ENCODE data around the gene ABCA6. TPM values are rescaled to one million over a fixed set of nuclear protein-coding genes. Genes with fewer than 3 reads are reported as not detected.

ABCA6 gene
- under 1 TPM; 0.28 to 0.34 TPM for total RNA-seq

GRCh38 chr17:69141431-69142174 is at the start of gene ABCA6:
Gene ABCA6, minus strand, starts transcription at chr17:69141895. Its CDS starts 1,192 bp downstream, at chr17:69140703.

GRCh38 chr17:69060822-69061221 is 80.9 kb downstream of the ABCA6 start, which contains the start of gene ABCA9:
Gene ABCA9, minus strand, starts transcription at chr17:69060927. Its CDS starts 9,801 bp downstream, at chr17:69051126.

Small RNA genes within 50 kb of the gene (microRNA-seq; reads per million reads assigned to microRNA genes)
- gene MIR4524A (ENCODE audit: borderline microRNAs expressed, borderline replicate concordance) (not detected), gene MIR4524B (ENCODE audit: borderline microRNAs expressed, borderline replicate concordance) (not detected)

Other genes with a start within 250 kb of the ABCA6 start
- not detected for gene ABCA8, start 186.5 kb downstream of the ABCA6 start, total RNA-seq
- gene ABCA9, start 81.0 kb downstream of the ABCA6 start, total RNA-seq: not detected
- gene ABCA10, start 86.9 kb upstream of the ABCA6 start, total RNA-seq: under 1 TPM; 0.63 to 0.89 TPM
- gene ABCA5, start 185.2 kb upstream of the ABCA6 start, total RNA-seq: 10 to 100 TPM; 16.0 to 17.4 TPM

Measured in activated naive CD4-positive, alpha-beta T cell treated with anti-CD3 and anti-CD28 coated beads, Interleukin-2, amount 10 ng/mL, durations not matched to agents 5 hours and 36 hours (primary cell).